Esophagus squamous epithelium (tissue), 4 donors: Measurements from ENCODE around the gene F3.

ENCODE experiments used
- CTCF ChIP-seq, 6 experiments: fragments of 450-650 bp in 4 of 6; fragments of 200-600 bp in 2 of 6; sonication (generic) in 2 of 6; IDR thresholded peaks; one replicate each; pipeline ENCODE4 v1.5.1; 2016 to 2019; ENCODE audit warnings: antibody characterized with exemption in 6 of 6, mild to moderate bottlenecking in 4 of 6, moderate library complexity in 4 of 6
- POLR2A ChIP-seq, 4 donors: fragments of 450-650 bp; IDR thresholded peaks; one replicate each; pipeline ENCODE4 v1.6.1; 2017; ENCODE audit warnings: antibody characterized with exemption in 4 of 4, mild to moderate bottlenecking in 4 of 4, moderate library complexity in 3 of 4

- TF ChIP-seq CTCF (IDR thresholded peaks at IDR 0.05): no peak
- no peak for TF ChIP-seq POLR2A (IDR thresholded peaks at IDR 0.05)
Measured at GRCh38 chr1:94503153-94503552, 38.4 kb downstream of the F3 start.
